Hippocampal formation (tissue), 2 donors: ENCODE results near the gene MCU.
"Not testable (repeated sequence)": the region's sequence is repeated elsewhere in the genome, so short reads cannot be mapped to it uniquely, and the experiment has no call there.

Source experiments
- DNase-seq, 2 donors: peaks; one replicate each; lab custom pipeline; 2025; lab: John Stamatoyannopoulos, UW

The MCU gene

DNA sequence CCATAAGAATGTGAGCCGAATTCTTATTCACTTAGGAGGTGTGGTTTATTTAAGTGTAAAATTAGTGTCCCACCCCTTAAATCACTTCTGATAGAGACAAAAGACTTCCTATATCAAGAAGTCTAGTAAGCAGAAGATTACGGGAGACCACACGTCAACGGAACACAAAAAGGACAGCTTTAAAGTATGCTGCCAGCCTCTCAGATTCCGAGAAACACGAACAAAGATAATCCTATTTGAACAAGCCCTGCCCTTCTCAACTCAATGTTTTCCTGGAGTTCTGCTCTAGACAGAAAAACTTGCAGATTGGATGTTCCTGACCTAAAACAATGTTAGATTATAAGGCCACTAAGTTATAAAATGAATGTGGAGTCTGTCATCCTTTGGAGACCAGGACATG lies 4.9 kb upstream of the MCU start:
- no peak for DNase-seq

DNA sequence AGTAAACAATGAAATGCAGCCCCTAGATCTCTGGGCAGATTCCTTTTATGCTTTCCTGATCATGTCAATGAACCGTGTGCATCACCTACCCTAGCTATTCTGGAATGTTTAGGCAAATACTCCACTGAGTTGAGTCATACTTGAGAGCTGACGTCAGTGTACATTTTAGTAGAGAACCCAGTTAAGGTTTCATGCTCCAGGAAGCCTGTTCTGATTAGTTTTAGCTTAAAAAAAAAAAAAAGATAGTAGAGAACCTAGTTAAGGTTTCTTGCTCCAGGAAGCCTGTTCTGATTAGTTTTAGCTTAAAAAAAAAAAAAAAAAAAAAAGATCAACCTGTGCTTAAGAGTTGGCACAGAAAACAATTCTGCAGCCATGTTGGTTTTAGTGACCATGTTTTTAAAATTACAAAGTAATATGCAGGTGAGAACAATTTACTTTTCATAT lies 3.7 kb upstream of the MCU start:
- DNase-seq, result no peak

DNA sequence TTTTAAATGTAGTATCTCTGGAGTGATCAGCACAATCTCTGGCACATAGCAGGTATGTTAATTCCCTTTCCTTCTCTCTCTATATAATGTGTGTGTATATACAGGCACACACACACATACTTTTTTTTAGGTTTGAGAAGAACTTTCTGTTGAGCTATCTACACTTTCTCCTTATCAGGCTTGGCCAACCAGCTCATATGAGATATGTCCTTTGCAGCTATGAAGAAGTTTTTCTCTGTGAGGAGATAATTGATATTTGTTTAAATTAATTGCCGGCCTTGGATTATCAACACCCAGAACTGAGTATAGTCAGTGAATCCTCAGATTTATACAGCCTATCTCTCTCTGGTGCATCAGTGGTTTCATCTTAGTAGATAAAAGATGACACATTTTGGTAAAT lies 2.3 kb upstream of the MCU start:
- no peak for DNase-seq

DNA sequence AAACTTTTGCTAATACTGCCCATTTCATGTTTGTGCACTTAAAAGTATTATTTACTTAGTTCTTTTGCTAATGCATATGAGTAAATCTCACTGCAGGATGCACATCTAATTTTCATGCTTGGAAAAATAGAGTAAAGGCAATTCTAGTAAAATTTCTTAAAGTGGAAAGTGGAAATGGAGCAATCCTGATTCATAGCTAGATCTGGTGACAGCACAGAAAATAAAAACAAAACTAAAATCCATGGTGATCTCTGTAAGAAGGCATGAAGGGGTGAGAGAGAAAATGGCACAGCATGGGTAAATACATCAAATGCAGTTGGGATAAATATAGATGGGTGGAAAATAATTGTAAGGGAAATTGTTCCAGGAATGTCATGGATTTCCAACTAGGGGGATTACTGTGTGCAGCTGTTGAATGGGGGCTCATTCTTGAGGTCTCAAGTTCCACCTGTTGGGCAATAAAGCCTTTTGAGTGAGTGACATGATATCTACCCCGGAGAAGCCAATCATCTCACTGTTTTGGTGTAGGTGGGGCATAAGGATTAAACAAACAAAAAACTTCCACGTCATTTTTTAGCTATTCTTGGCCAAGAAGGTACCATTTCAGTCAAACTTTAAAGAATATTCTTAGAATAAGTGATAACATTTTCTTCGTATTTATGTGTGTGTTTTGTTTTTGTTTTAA lies 1.7 kb upstream of the MCU start:
- no peak for DNase-seq

DNA sequence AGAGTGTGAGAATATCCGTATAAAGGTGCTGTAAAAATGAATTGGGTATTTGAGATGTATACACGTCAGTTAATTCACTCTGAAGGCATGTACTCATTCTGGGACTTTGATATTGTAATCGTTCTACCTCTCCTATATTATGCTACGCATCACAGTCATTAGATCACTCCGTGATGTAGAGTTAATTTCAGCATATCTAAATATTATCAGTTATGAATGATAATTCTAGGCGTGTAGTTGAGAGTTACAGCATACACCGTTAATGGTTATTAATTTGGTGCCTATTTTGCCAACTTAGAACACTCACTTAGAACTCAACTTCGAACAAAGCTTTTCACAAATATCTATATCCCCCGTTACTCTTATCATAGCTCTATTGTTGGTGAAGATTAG lies 477 bp upstream of the MCU start:
- DNase-seq, result no peak

DNA sequence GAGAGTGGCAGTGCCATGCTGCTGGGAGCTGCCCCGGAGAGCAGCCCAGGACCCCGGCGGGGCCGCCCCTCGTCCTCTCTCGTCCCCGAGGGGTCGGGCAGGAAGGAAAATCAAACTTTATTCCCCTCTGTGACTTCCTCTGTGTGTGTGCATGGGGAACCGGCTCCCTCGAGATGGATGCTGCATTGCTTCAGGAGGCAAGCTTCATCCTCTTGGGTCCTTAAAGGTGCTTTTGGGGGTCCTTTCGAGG lies 726 bp downstream of the MCU start:
- no peak for DNase-seq

DNA sequence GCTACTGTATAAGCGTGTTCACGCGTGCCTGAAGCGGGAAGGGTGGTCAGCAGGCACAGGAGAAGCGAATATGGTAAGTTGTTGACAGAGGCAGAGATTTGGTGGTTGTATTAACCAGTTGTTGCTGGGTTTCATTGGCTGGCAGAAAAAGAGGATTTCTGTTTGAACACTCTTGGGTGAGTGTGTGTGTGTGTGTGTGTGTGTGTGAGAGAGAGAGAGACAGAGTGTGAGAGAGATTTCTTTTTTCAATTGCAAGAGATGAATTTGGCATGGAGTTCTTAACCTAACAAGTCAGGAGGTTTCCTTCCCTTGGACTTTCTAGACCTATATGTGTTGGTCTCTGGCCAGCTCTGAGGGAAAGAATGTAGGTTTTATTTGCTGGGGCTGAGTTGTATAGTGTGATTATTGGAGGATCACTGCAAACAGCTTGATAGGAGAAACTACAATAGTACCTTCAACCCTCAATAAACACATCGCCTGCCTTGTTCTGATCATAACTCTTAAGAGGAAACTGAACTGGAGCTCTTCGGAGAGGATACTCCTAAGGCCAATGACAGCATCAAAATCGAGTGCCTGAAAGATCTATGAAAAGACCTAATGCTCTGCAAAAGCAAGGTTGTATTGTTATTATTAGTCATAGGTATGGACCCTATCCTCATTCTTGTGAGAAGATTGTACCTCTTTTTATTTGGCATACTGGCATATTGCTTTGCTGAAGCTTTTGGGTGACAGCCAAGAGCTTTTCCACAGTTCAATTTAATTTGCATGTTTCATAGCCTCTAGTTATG lies 1.2 kb downstream of the MCU start:
- peak in 1 of 2 donors; percentile 5 for DNase-seq

DNA sequence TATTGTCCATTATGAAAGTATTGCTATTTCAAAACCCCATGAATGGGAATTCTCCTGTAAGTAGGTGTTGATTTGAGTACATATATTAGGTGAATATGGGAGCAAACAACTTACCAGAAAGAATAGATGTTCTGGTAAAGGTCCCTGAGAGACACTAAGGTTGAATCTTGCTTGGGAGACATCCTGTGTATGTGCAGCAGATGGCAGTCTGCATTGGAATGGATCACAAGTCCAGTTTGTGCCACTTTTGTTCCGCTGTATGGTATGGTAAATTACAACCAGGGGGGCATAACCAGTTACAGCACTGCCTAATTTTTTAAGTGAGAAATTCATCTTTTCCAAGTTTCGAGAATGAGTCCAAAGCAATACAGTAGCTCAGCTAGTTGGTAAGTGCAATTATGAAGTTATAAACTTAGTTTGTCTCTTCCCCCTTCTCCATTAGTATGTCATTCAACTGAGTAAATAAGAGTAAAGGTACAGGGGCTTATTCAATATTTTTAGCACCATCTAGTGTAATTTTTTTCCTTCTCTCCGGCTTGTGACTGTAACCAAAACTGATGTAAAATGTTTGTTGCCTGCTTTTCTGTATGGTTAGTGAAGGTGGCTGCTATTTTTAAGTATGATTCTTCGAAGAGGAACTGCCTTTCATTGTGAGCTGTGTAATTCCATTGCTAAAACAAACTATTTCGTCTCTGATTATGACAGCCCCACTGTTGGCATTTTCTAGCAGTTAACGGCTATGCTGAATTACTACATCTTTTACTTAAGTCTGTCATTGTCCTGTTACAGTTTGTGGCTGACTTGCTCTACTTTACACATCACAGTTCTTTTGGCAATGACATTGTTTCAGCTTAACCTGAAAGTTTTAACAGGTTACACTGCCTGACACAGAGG lies 2.8 kb downstream of the MCU start:
- peak in 1 of 2 donors; percentile 9 for DNase-seq

DNA sequence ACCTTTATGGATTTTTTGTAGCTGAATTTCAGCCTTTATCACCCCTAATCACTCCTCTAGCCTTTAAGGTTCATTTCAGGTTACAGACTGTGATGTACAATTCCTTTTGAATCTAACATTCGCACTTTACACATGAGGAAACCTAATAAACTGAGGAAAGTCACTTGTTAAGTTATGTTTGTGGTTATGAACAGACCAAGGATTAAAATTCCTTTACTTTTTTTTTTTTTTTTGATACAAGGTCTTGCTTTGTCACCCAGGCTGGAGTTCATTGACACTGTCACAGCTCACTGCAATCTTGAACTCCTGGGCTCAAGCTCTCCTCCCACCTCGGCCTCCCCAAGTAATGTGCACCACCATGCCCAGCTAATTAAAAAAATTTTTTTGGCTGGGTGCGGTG lies 3.6 kb downstream of the MCU start:
- DNase-seq, result no peak

DNA sequence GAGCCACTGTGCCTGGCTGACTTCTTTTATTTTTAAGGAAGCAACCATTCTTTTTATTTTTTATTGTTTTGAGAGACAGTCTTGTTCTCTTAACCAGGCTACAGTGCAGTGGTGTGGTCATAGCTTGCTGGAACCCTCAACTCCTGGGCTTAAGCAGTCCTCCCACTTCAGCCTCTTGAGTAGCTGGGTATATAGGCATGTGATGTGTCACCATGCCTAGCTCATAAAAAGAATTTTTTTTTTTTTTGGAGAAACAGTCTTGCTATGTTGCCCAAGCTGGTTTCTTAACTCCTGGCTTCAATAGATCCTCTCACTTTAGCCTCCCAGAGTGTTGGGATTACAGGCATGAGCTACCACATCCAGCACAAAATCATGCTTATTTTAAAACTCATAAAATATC lies 5.8 kb downstream of the MCU start:
- no peak for DNase-seq

DNA sequence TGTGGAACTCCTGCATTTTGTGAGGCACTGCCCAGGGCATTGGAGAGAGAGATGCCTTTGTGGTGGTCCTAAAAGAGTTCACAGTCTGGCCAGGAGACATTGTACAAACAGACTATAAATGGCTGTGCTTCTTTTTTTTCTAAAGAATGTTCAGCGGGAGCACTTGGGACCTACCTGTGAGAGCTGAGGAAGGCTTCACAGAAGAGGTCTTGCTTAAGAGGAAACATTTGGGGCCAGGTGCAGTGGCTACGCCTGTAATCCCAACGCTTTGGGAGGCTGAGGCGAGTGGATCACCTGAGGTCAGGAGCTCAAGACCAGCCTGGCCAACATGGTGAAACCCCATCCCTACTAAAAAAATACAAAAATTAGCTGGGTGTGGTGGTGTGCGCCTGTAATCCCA lies 10.5 kb downstream of the MCU start:
- DNase-seq, result not testable (repeated sequence)

DNA sequence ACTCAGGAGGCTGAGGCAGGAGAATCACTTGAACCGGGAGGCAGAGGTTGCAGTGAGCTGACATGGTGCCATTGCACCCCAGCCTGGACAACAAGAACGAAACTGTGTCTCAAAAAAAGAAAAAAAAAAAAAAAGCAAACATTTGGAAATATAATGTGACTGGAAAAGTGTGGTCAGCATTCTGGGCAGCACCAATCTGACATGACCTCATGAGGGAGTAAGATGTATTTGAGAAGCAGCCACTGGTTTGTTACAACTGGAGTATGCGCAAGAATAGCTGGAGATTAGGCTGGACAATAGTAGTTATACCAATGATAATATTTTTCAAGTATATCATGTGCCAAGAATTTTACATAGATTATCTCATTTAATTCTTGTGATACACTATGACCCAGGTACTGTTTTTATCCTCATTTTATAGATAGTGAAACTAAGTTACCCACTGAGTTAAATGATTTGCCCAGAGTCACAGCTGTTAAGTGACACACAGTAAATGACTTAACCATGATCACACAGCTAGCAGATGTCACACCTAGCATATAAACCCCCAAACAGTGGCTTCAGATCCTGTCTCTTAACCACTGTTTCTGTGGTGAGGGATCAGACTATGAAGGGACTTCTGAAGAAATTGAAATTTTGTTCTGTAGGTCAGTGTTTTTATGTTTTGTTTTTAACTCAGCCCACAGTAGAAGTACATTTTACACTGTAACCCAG lies 11.1 kb downstream of the MCU start:
- no peak for DNase-seq

DNA sequence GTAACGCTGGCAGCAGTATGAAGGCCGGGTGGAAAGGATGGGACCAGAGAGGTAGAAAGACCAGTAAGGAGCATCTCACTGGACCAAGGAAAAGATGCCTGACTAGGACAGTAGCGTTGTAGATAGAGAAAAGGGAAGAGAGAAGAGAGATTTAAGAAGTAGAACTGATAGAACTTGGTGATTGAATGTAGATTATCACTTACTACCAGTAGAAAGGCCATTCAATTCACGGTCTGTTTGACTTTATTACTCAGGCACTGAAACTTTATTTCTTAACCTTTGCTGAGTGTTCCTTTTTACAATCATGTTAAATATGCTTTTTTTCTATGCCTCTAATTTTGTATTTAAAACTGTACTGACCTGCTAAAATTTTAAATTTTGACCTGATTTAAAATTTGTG lies 12.2 kb downstream of the MCU start:
- DNase-seq, result no peak

DNA sequence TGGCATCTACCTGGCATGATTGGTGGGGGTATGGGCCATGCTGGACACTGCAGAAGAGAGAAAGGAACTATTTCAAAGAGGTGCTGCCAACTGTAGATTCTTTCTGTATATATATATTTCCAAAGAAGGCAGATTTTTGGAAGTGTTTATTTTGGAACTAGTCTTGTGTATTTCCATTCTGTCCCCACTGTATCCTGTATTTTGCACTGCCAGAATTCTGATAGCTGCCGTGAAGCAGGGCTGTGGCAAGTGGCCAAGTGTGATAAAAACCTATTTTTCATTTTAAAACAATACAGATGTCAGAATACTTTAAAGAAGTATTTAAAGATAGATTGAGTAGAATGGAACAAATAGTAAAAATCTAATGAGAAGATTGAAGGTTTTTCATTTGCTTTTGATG lies 17.1 kb downstream of the MCU start:
- no peak for DNase-seq

DNA sequence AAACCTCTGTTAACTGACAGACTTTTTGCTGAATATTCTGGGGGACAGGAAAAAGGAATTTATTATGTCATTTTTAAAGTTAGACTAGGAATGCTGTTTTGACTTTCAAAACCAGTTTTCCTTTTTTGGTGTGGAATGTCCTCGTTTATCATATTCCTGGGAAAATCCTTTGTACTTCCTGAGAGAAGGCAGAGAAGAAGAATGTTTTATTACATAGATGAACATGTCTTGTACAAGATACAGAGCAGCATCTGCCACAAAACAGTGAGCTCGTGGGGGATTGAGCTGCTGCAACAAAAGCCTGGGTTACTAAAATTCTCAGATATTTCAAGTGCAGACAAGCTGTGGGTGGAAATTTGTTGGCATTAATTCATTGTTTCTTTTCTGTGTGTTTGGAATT lies 20.2 kb downstream of the MCU start:
- no peak for DNase-seq

DNA sequence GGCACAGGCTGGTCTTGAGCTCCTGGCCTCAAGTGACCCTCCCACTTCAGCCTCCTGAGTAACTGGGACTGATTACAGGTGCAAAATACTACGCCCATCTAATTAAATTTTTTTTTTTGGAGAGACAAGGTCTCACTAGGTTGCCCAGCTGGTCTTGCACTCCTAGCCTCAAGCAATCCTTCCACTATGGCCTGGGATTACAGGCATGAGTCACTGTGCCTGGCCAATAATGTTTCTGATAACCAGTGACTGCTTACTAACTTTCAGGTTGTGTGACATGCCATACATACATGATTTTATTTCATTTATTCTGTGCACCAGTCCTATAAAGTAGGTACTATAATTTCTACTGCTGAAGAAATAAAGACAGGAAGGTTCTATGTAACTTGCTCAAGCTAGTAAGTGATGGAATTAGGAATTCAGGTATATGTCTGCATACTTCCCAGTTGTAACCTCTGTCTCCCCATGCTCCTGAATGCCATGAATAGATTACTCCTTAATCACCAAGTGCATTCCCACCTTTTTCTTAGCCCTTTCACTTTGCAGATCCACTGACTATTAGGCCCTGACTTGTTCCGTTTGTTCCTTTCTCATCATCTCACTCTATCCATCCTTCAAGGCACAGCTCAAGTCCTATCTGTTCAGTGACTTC lies 28.1 kb downstream of the MCU start:
- no peak for DNase-seq

DNA sequence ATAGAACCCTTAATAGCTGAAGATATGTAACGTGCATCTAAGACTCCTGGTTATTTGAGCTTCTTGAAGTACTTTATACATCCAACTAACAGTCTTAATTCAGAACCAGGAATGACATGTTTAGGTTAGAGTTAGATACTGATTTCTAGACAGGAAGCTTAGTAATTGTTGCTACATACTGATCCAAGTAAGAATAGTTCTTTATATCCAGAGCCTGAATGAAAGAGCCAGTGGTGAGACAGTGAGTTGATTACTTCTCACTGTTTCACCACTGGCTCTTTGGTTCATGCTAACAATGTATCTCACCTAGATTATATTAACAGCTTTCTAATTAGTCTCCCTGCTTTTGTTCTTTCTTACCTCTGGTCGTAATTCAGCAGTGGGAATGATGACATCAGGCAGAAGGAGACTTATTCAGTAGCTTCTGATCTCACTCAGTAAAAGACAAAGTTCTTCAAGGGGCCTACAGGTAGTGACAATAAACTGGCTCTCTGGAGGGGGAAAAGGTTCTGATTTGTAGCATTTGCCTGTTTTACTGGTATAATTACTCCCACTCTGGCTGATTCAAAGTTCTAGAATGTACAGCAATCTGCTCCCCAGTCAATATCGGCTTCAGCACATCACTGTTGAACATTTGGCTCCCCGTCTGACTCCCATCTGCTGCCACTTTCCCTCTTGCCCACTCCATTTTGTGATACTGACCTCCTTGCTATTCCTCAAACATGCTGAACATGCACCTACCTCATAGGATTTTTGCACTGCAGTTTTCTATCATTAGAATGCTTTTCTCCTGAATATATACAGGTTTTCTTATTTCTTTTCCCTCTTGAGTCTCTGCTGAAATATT lies 29.1 kb downstream of the MCU start:
- DNase-seq, result no peak

DNA sequence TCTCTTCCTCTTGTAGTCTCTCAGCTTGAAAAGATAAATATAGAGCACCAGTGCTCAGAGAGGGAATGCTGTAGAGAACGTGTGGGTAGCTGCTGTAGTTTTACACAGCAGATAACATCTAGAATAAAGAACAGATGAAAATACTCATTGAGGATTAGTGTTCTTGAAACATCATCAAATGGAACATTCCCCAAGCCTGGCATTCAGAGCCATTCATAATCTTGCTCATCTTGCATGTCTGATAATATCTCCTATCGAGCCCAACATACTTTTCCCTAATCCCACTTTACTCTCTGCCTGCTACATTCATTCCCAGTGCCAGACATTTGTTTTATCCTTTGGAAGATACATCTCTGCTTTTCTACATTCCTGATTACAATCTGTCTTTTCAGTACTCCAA lies 35.2 kb downstream of the MCU start:
- DNase-seq, result no peak

DNA sequence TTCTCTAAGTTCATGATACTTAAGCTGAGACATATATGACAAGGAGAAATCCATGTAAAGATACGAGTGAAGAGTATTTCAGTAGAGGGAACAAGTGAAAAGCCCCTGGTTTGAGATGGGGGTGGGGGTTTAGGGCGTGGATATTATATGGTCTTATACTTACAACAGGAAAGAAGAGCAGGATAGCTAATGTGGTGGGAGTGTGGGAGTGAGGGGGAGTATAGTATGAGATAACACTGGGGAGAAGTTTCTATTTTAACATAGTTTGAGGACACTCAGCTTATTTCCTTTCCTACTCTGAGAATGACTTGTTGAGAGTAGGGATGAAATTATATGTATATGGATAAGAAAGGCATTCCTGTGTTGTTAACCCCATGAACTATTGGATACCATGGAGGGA lies 36.5 kb downstream of the MCU start:
- DNase-seq, result no peak

DNA sequence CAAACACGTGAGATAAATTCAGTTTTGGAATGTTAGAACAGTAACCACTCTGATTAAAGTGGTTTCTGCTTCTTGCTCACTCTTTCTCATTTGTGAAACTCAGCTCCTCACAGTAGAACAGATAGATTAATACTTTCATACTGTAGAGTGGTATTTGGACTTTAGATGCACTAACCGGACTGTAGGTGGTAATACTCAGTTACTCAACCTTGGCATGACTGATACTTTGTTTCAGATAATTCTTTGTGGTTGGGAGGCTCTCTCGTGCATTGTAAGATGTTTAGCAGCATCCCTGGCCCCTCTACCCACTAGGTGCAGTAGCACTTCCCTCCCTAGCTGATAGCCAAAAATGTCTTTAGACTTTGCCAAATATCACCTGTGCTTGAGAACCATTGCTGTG lies 37.6 kb downstream of the MCU start:
- DNase-seq, result no peak

DNA sequence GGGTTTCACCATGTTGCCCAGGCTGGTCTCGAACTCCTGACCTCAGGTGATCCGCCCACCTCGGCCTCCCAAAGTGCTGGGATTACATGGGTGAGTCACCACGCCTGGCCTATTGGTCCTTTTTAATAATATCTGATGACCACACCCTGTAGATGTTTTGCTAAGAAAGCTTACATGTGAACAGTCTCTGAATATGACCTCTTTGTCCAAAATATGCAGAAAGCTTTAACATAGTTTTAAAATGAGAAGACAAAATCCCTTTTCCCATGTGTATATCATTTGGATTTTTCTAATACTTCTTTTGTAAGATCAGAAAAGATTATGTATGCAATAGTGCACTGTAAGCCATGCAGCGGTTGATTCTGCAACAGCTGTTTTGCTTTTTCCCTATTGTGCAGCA lies 38.5 kb downstream of the MCU start:
- no peak for DNase-seq
